ENCODE results near the gene BCOR. TPM values are rescaled to one million over a fixed set of nuclear protein-coding genes. Genes with fewer than 3 reads are reported as not detected.

The BCOR gene
- total and polyA plus RNA-seq, 2 experiments from 2014 or later, result 9.1 to 17.6 TPM

GRCh38 chrX:40082447-40083119 lies 15.2 kb downstream of the BCOR start:
- Histone ChIP-seq H3F3A (ENCODE audit: insufficient read depth) (no peaks in the 10 kb centered on the region), H3K9me3 (ENCODE audit: low read depth) (no peaks in the 10 kb centered on the region), H3K27ac (no peak overlapping the region), H3K36me3 (ENCODE audit: low read depth) (no peaks in the 10 kb centered on the region), H3K9ac (no peak overlapping the region), H3K9me2 (ENCODE audit: insufficient read depth) (no peaks in the 10 kb centered on the region), H3K27me3 (replicated peaks; ENCODE audit: insufficient read depth) (no peaks in the 10 kb centered on the region), H3K4me1 (ENCODE audit: insufficient read depth) (peaks cover 7% of the 10 kb centered on the region), H3K4me3 (no peak overlapping the region), H2AFZ (no peak overlapping the region), H3K79me2 (ENCODE audit: insufficient read depth) (peaks cover 87% of the 10 kb centered on the region), H4K20me1 (ENCODE audit: insufficient read depth) (no peaks in the 10 kb centered on the region), H3K4me2 (ENCODE audit: unreplicated experiment) (no peak overlapping the region)
- peak; percentile 24 for DNase-seq
- in situ Hi-C loops (cut with MboI), result no loop called here
- WGBS, 2 experiments (ENCODE audit: low coverage in 1 of 2, low lambda C conversion rate in 2 of 2, missing lambda C conversion rate in 2 of 2), result 75 to 76% methylated on average over 11 to 15 of the region's 15 CpGs
- TF ChIP-seq EZH2phosphoT487 (IDR thresholded peaks at IDR 0.05; ENCODE audit: insufficient read depth, low read depth), result no peak
- TF ChIP-seq EZH2 (IDR thresholded peaks at IDR 0.05; ENCODE audit: insufficient read depth, poor library complexity, severe bottlenecking), result no peak

GRCh38 chrX:40081679-40082068 lies 16.1 kb downstream of the BCOR start:
- Histone ChIP-seq H3K27ac (no peak overlapping the region), H3K79me2 (ENCODE audit: insufficient read depth) (peaks cover 78% of the 10 kb centered on the region), H3K4me1 (ENCODE audit: insufficient read depth) (peaks cover 7% of the 10 kb centered on the region), H3K36me3 (ENCODE audit: low read depth) (no peaks in the 10 kb centered on the region), H3K27me3 (replicated peaks; ENCODE audit: insufficient read depth) (no peaks in the 10 kb centered on the region), H3F3A (ENCODE audit: insufficient read depth) (no peaks in the 10 kb centered on the region), H3K4me2 (ENCODE audit: unreplicated experiment) (no peak overlapping the region), H2AFZ (no peak overlapping the region), H3K4me3 (no peak overlapping the region), H4K20me1 (ENCODE audit: insufficient read depth) (no peaks in the 10 kb centered on the region), H3K9me3 (ENCODE audit: low read depth) (no peaks in the 10 kb centered on the region), H3K9me2 (ENCODE audit: insufficient read depth) (no peaks in the 10 kb centered on the region), H3K9ac (no peak overlapping the region)
- TF ChIP-seq EZH2 (IDR thresholded peaks at IDR 0.05; ENCODE audit: insufficient read depth, poor library complexity, severe bottlenecking) (no peak), EZH2phosphoT487 (IDR thresholded peaks at IDR 0.05; ENCODE audit: insufficient read depth, low read depth) (no peak)
- no peak for DNase-seq
- in situ Hi-C loops (cut with MboI), result no loop called here
- 95 to 96% methylated on average over 4 of the region's 4 CpGs for WGBS, 2 experiments (ENCODE audit: low coverage in 1 of 2, low lambda C conversion rate in 2 of 2, missing lambda C conversion rate in 2 of 2)

- Histone ChIP-seq H3K9me3 (ENCODE audit: low read depth) (no peaks in the 10 kb centered on the region), H4K20me1 (ENCODE audit: insufficient read depth) (no peaks in the 10 kb centered on the region), H3K79me2 (ENCODE audit: insufficient read depth) (peaks cover 72% of the 10 kb centered on the region), H3K27ac (no peak overlapping the region), H3K9me2 (ENCODE audit: insufficient read depth) (no peaks in the 10 kb centered on the region), H3F3A (ENCODE audit: insufficient read depth) (no peaks in the 10 kb centered on the region), H3K4me1 (ENCODE audit: insufficient read depth) (peaks cover 7% of the 10 kb centered on the region), H3K4me3 (no peak overlapping the region), H3K9ac (no peak overlapping the region), H3K27me3 (replicated peaks; ENCODE audit: insufficient read depth) (no peaks in the 10 kb centered on the region), H3K4me2 (ENCODE audit: unreplicated experiment) (no peak overlapping the region), H2AFZ (no peak overlapping the region), H3K36me3 (ENCODE audit: low read depth) (no peaks in the 10 kb centered on the region)
- DNase-seq, result no peak
- in situ Hi-C loops (cut with MboI), result no loop called here
- 86 to 88% methylated on average over 12 to 16 of the region's 16 CpGs for WGBS, 2 experiments (ENCODE audit: low coverage in 1 of 2, low lambda C conversion rate in 2 of 2, missing lambda C conversion rate in 2 of 2)
- TF ChIP-seq EZH2phosphoT487 (IDR thresholded peaks at IDR 0.05; ENCODE audit: insufficient read depth, low read depth) (no peak), EZH2 (IDR thresholded peaks at IDR 0.05; ENCODE audit: insufficient read depth, poor library complexity, severe bottlenecking) (no peak)
Observed at GRCh38 chrX:40080894-40081678, 16.7 kb downstream of the BCOR start.

- H3K79me2 ChIP-seq (ENCODE audit: insufficient read depth), result peaks cover 62% of the 10 kb centered on the region
- H3K27ac ChIP-seq, result no peak overlapping the region
- H2AFZ ChIP-seq, result no peak overlapping the region
- H3K36me3 ChIP-seq (ENCODE audit: low read depth), result no peaks in the 10 kb centered on the region
- in situ Hi-C loops (cut with MboI), result no loop called here
- no peak overlapping the region for H3K4me2 ChIP-seq (ENCODE audit: unreplicated experiment)
- H3K9ac ChIP-seq, result no peak overlapping the region
- no peaks in the 10 kb centered on the region for H3F3A ChIP-seq (ENCODE audit: insufficient read depth)
- 0 out of 2 replicates have a peak, but pooled peaks cover 2% of the 10 kb centered on the region for H3K4me1 ChIP-seq (ENCODE audit: insufficient read depth)
- no peaks in the 10 kb centered on the region for H3K27me3 ChIP-seq (replicated peaks; ENCODE audit: insufficient read depth)
- H3K9me3 ChIP-seq (ENCODE audit: low read depth), result no peaks in the 10 kb centered on the region
- no peak for TF ChIP-seq EZH2phosphoT487 (IDR thresholded peaks at IDR 0.05; ENCODE audit: insufficient read depth, low read depth)
- TF ChIP-seq EZH2 (IDR thresholded peaks at IDR 0.05; ENCODE audit: insufficient read depth, poor library complexity, severe bottlenecking), result no peak
- no peaks in the 10 kb centered on the region for H4K20me1 ChIP-seq (ENCODE audit: insufficient read depth)
- WGBS, 2 experiments (ENCODE audit: low coverage in 1 of 2, low lambda C conversion rate in 2 of 2, missing lambda C conversion rate in 2 of 2), result 96% methylated on average over 7 to 9 of the region's 9 CpGs
- no peak for DNase-seq
- H3K4me3 ChIP-seq, result no peak overlapping the region
- no peaks in the 10 kb centered on the region for H3K9me2 ChIP-seq (ENCODE audit: insufficient read depth)
Observed at GRCh38 chrX:40079572-40079971, 18.2 kb downstream of the BCOR start.

Data from GM23248 (cell line).